Neural cell (in vitro differentiated cells): Measurements from ENCODE around the gene PTAFR. TPM values are rescaled to one million over a fixed set of nuclear protein-coding genes. Genes with fewer than 3 reads are reported as not detected.
A peak's percentile ranks its signal among the peaks of the same experiment; 100 is the strongest.

Experiments
- H2AFZ ChIP-seq: fragments of 200-600, 300-800 bp; sonication (generic), shearing (Covaris generic); 2 replicates; pipeline ENCODE4 v1.6.0; 2014; ENCODE audit warnings: low read depth, mild to moderate bottlenecking, antibody characterized with exemption, low read length, moderate library complexity
- H3F3A ChIP-seq: fragments of 200-600 bp; shearing (Covaris generic); 2 replicates; pipeline ENCODE4 v1.6.1; 2016; ENCODE audit warnings: mild to moderate bottlenecking, moderate library complexity, mixed read lengths, antibody characterized with exemption, low read length; ENCODE audit not compliant: insufficient read depth, poor library complexity, severe bottlenecking
- H3K27ac ChIP-seq: fragments of 200-600, 300-800 bp; sonication (generic), shearing (Covaris generic); 2 replicates; pipeline ENCODE4 v1.5.1; 2014; ENCODE audit warnings: mild to moderate bottlenecking, low read length, moderate library complexity
- H3K27me3 ChIP-seq: fragments of 300-800, 200-600 bp; sonication (generic), shearing (Covaris generic); 2 replicates; pipeline ENCODE4 v1.6.0; 2014; ENCODE audit warnings: mild to moderate bottlenecking, low read depth, low read length, moderate library complexity; ENCODE audit not compliant: insufficient read depth
- H3K36me3 ChIP-seq: fragments of 300-800, 200-600 bp; sonication (generic), shearing (Covaris generic); 2 replicates; pipeline ENCODE4 v1.5.1; 2014; ENCODE audit warnings: mild to moderate bottlenecking, antibody characterized with exemption, low read length, moderate library complexity; ENCODE audit not compliant: insufficient read depth
- H3K4me2 ChIP-seq: fragments of 300-800, 200-600 bp; sonication (generic), shearing (Covaris generic); 2 replicates; pipeline ENCODE4 v1.6.0; 2014; ENCODE audit warnings: mild to moderate bottlenecking, low read length
- H3K4me3 ChIP-seq: fragments of 300-800, 200-600 bp; sonication (generic), shearing (Covaris generic); 2 replicates; pipeline ENCODE4 v1.5.1; 2014; ENCODE audit warnings: mild to moderate bottlenecking, low read length, moderate library complexity
- H3K79me2 ChIP-seq: fragments of 200-600 bp; shearing (Covaris generic); replicated peaks from 2 replicates; pipeline ENCODE4 v1.6.0; 2014; ENCODE audit warnings: mild to moderate bottlenecking, low read length, moderate library complexity; ENCODE audit not compliant: insufficient read depth
- H3K9ac ChIP-seq: fragments of 300-800, 200-600 bp; sonication (generic), shearing (Covaris generic); 2 replicates; pipeline ENCODE4 v1.6.1; 2016; ENCODE audit warnings: mild to moderate bottlenecking, low read length, mixed read lengths
- H3K9me2 ChIP-seq: fragments of 200-600 bp; shearing (Covaris generic); 2 replicates; pipeline ENCODE4 v1.6.1; 2016; ENCODE audit warnings: mild to moderate bottlenecking, low read length, mixed read lengths; ENCODE audit not compliant: insufficient read depth
- H3K9me3 ChIP-seq: fragments of 200-600, 300-800 bp; sonication (generic), shearing (Covaris generic); 2 replicates; pipeline ENCODE4 v1.6.1; 2016; ENCODE audit warnings: mild to moderate bottlenecking, mixed run types, low read length, moderate library complexity, mixed read lengths
- H4K20me1 ChIP-seq: fragments of 200-600 bp; shearing (Covaris generic); 2 replicates; pipeline ENCODE4 v1.6.1; 2016; ENCODE audit warnings: mild to moderate bottlenecking, mixed run types; ENCODE audit not compliant: insufficient read depth
- CTCF ChIP-seq: fragments of 450-650 bp; IDR thresholded peaks from 2 replicates; pipeline ENCODE4 v1.5.1; 2014; ENCODE audit warnings: antibody characterized with exemption, mild to moderate bottlenecking, moderate library complexity; ENCODE audit not compliant: poor library complexity, severe bottlenecking
- EP300 ChIP-seq: fragments of 450-650 bp; conservative IDR thresholded peaks from 2 replicates; pipeline ENCODE4 v1.6.1; 2014; ENCODE audit warnings: antibody characterized with exemption, mild to moderate bottlenecking, moderate library complexity; ENCODE audit not compliant: poor library complexity, severe bottlenecking
- EZH2 ChIP-seq: fragments of 200-600, 300-800 bp; shearing (Covaris generic), sonication (generic); IDR thresholded peaks from 2 replicates; pipeline ENCODE4 v1.6.1; 2014; ENCODE audit warnings: antibody characterized with exemption, low read length, borderline replicate concordance, mild to moderate bottlenecking; ENCODE audit not compliant: insufficient read depth, poor library complexity, severe bottlenecking
- MXI1 ChIP-seq: fragments of 450-650 bp; conservative IDR thresholded peaks from 2 replicates; pipeline ENCODE4 v1.6.1; 2014; ENCODE audit warnings: antibody characterized with exemption, mild to moderate bottlenecking; ENCODE audit not compliant: poor library complexity, severe bottlenecking
- POLR2AphosphoS5 ChIP-seq: IDR thresholded peaks from 2 replicates; pipeline ENCODE4 v1.6.1; 2012
- RAD21 ChIP-seq: fragments of 450-650 bp; conservative IDR thresholded peaks from 2 replicates; pipeline ENCODE4 v1.6.1; 2014; ENCODE audit warnings: antibody characterized with exemption, mild to moderate bottlenecking, moderate library complexity
- SMC3 ChIP-seq: fragments of 450-650 bp; conservative IDR thresholded peaks from 2 replicates; pipeline ENCODE4 v1.6.1; 2014; ENCODE audit warnings: antibody characterized with exemption, mild to moderate bottlenecking, moderate library complexity; ENCODE audit not compliant: poor library complexity
- TAF1 ChIP-seq: IDR thresholded peaks from 2 replicates; pipeline ENCODE4 v1.6.1; 2012; ENCODE audit warnings: low read depth
- polyA plus RNA-seq: library from polyadenylated mRNA; depleted of rRNA; stranded (reverse); fragments of >200 nt; gene quantifications from 2 replicates; pipeline ENCODE4 v1.2.3, GENCODE V29; 2014
- TF ChIP-seq, protein P1 (sequence below): IDR thresholded peaks from 2 replicates; pipeline ENCODE4 v1.6.1; 2012; ENCODE audit warnings: borderline replicate concordance

The PTAFR gene
- polyA plus RNA-seq, 1 donor from 2014 or later: 0.30 TPM

- Histone ChIP-seq H3K36me3 (no peaks in the 10 kb centered on the region), H3K79me2 (no peaks in the 10 kb centered on the region), H3K9ac (no peak overlapping the region), H4K20me1 (no peaks in the 10 kb centered on the region), H3F3A (no peaks in the 10 kb centered on the region), H3K9me3 (no peaks in the 10 kb centered on the region), H2AFZ (no peak overlapping the region), H3K27ac (no peak overlapping the region), H3K9me2 (no peaks in the 10 kb centered on the region), H3K4me3 (no peak overlapping the region), H3K27me3 (no peaks in the 10 kb centered on the region), H3K4me2 (no peak overlapping the region)
- TF ChIP-seq SMC3: no peak
- TF ChIP-seq, protein P1, sequence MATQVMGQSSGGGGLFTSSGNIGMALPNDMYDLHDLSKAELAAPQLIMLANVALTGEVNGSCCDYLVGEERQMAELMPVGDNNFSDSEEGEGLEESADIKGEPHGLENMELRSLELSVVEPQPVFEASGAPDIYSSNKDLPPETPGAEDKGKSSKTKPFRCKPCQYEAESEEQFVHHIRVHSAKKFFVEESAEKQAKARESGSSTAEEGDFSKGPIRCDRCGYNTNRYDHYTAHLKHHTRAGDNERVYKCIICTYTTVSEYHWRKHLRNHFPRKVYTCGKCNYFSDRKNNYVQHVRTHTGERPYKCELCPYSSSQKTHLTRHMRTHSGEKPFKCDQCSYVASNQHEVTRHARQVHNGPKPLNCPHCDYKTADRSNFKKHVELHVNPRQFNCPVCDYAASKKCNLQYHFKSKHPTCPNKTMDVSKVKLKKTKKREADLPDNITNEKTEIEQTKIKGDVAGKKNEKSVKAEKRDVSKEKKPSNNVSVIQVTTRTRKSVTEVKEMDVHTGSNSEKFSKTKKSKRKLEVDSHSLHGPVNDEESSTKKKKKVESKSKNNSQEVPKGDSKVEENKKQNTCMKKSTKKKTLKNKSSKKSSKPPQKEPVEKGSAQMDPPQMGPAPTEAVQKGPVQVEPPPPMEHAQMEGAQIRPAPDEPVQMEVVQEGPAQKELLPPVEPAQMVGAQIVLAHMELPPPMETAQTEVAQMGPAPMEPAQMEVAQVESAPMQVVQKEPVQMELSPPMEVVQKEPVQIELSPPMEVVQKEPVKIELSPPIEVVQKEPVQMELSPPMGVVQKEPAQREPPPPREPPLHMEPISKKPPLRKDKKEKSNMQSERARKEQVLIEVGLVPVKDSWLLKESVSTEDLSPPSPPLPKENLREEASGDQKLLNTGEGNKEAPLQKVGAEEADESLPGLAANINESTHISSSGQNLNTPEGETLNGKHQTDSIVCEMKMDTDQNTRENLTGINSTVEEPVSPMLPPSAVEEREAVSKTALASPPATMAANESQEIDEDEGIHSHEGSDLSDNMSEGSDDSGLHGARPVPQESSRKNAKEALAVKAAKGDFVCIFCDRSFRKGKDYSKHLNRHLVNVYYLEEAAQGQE: no peak
- TF ChIP-seq CTCF: no peak
- no peak for TF ChIP-seq POLR2AphosphoS5
- no peak for TF ChIP-seq RAD21
- TF ChIP-seq MXI1: no peak
- no peak for TF ChIP-seq TAF1
- TF ChIP-seq EP300: no peak
- TF ChIP-seq EZH2: no peak
Measured at GRCh38 chr1:28209700-28210099, 33.2 kb upstream of the PTAFR start.

DNA sequence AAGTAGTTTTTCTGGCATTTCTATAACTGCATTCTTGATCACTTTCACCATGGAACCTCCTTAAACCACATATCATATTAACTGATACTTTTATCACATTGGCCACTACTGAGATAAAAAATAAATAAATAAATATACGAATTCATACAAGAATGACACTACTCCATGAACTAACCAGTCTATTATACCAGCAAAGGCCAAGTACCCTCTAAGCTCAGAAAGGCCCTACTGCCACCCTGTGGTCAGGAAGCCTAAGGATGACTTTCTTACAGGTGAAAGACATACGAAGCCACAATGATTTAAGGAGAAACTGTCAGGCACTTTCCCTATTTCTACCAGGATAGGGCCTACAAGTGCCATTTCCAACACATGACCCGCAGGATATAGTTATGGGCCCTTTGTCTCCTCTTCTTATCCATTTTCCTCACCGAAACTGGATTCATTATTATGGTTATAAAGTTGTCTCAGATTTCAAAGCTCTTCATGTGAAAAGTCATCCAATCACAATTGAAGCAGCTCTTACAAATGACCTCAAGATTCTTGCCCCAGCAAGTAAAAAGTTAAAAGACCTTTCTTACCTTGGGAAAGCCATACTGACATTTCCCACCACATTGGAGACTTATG, 32.4 kb upstream of the PTAFR start:
- H3K4me2 ChIP-seq: no peak overlapping the region
- no peak overlapping the region for H3K27ac ChIP-seq
- H3K27me3 ChIP-seq: no peaks in the 10 kb centered on the region
- no peaks in the 10 kb centered on the region for H3K36me3 ChIP-seq
- H3K9me3 ChIP-seq: no peaks in the 10 kb centered on the region
- no peak overlapping the region for H3K4me3 ChIP-seq
- H2AFZ ChIP-seq: no peak overlapping the region
- no peaks in the 10 kb centered on the region for H3K79me2 ChIP-seq
- no peaks in the 10 kb centered on the region for H3F3A ChIP-seq
- no peaks in the 10 kb centered on the region for H4K20me1 ChIP-seq
- no peaks in the 10 kb centered on the region for H3K9me2 ChIP-seq
- TF ChIP-seq POLR2AphosphoS5: no peak
- TF ChIP-seq SMC3: peak; percentile 69
- no peak for TF ChIP-seq TAF1
- TF ChIP-seq, protein P1: no peak
- TF ChIP-seq CTCF: peak; percentile 66
- TF ChIP-seq EP300: no peak
- TF ChIP-seq EZH2: no peak
- peak; percentile 76 for TF ChIP-seq RAD21
- no peak for TF ChIP-seq MXI1
- H3K9ac ChIP-seq: no peak overlapping the region
